Peyer's patch (tissue), 4 donors: Measurements from ENCODE around the gene EMC1.

Experiments used
- CTCF ChIP-seq, 6 experiments: fragments of 450-650 bp in 4 of 6; fragments of 200-600 bp in 2 of 6; sonication (generic) in 1 of 6; IDR thresholded peaks; one replicate each; pipeline ENCODE4 v1.5.1; 2017 to 2019; ENCODE audit warnings: antibody characterized with exemption in 6 of 6, mild to moderate bottlenecking in 3 of 6, moderate library complexity in 1 of 6
- POLR2A ChIP-seq, 2 donors: fragments of 450-650 bp; IDR thresholded peaks; one replicate each; pipeline ENCODE4 v1.5.1; 2017; ENCODE audit warnings: antibody characterized with exemption in 2 of 2, mild to moderate bottlenecking in 2 of 2, moderate library complexity in 2 of 2

DNA sequence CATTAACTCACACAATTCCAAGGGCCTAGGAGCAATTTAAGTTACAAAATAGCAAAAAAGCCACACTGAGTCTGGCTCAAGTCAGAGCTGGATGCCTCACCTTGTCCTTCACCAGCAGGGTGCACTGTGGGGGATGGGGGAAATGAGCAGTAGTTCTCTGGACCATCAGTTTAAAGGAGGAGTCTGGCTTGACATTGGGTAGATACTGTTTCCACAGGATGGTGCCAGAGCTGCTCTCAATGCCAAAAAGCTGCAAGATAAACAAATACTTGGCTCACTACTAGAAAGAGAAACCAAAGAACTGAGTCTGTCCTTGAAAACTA lies 18.8 kb downstream of the EMC1 start:
- no peak for TF ChIP-seq CTCF (IDR thresholded peaks at IDR 0.05)
- no peak for TF ChIP-seq POLR2A (IDR thresholded peaks at IDR 0.05)
